SK-N-SH treated with all-trans-retinoic acid at 6 μM for 48 hours (cell line): Measurements from ENCODE around the gene USP40.

Source experiments
- ATAC-seq: fragments of 200-7000 bp; cut with Tn5 transposase; 3 replicates; pipeline ENCODE4 v1.9.1; 2020; ENCODE audit warnings: mild to moderate bottlenecking, moderate library complexity
- ARNTL ChIP-seq: fragments of 450-650 bp; formaldehyde crosslinking; IDR thresholded peaks from 2 replicates; pipeline ENCODE4 v1.5.0; 2020; ENCODE audit warnings: low read depth, mild to moderate bottlenecking, moderate library complexity, borderline replicate concordance
- BACH2 ChIP-seq: fragments of 250-450 bp; sonication (Bioruptor Pico); IDR thresholded peaks from 2 replicates; pipeline ENCODE4 v1.9.0; 2021; ENCODE audit warnings: mild to moderate bottlenecking, borderline replicate concordance
- CSDC2 ChIP-seq: fragments of 250-450 bp; sonication (Bioruptor Pico); IDR thresholded peaks from 2 replicates; pipeline ENCODE4 v1.5.0; 2020; ENCODE audit warnings: mild to moderate bottlenecking, moderate library complexity
- ESRRG ChIP-seq: fragments of 250-450 bp; sonication (Bioruptor Pico); IDR thresholded peaks from 2 replicates; pipeline ENCODE4 v1.6.1; 2021; ENCODE audit warnings: mild to moderate bottlenecking
- GLIS3 ChIP-seq: fragments of 250-450 bp; sonication (Bioruptor Pico); IDR thresholded peaks from 2 replicates; pipeline ENCODE4 v1.5.0; 2020; ENCODE audit warnings: mild to moderate bottlenecking, moderate library complexity
- ISL1 ChIP-seq: fragments of 250-450 bp; sonication (Bioruptor Pico); IDR thresholded peaks from 2 replicates; pipeline ENCODE4 v2.1.2; 2022; ENCODE audit warnings: mild to moderate bottlenecking, moderate library complexity
- OSR1 ChIP-seq: fragments of 250-450 bp; sonication (Bioruptor Pico); IDR thresholded peaks from 2 replicates; pipeline ENCODE4 v1.8.0; 2022; ENCODE audit warnings: moderate library complexity, mild to moderate bottlenecking, inconsistent platforms
- PPARA ChIP-seq: fragments of 250-450 bp; sonication (Bioruptor Pico); IDR thresholded peaks from 2 replicates; pipeline ENCODE4 v1.5.0; 2020; ENCODE audit warnings: mild to moderate bottlenecking, borderline replicate concordance
- RARB ChIP-seq: fragments of 250-450 bp; sonication (Bioruptor Pico); IDR thresholded peaks from 2 replicates; pipeline ENCODE4 v1.8.0; 2021; ENCODE audit warnings: mild to moderate bottlenecking, moderate library complexity
- SNAI2 ChIP-seq: fragments of 250-450 bp; sonication (Bioruptor Pico); IDR thresholded peaks from 2 replicates; pipeline ENCODE4 v1.5.0; 2020; ENCODE audit warnings: mild to moderate bottlenecking, moderate library complexity
- TCF4 ChIP-seq: fragments of 250-450 bp; sonication (Bioruptor Pico); IDR thresholded peaks from 2 replicates; pipeline ENCODE4 v1.8.0; 2021; ENCODE audit warnings: mild to moderate bottlenecking, moderate library complexity, borderline replicate concordance
- TOX ChIP-seq: fragments of 250-450 bp; sonication (Bioruptor Pico); IDR thresholded peaks from 2 replicates; pipeline ENCODE4 v1.8.0; 2021; ENCODE audit warnings: mild to moderate bottlenecking, moderate library complexity, borderline replicate concordance
- ZFP3 ChIP-seq: fragments of 250-450 bp; sonication (Bioruptor Pico); IDR thresholded peaks from 2 replicates; pipeline ENCODE4 v1.5.0; 2020; ENCODE audit warnings: mild to moderate bottlenecking, moderate library complexity
- ZFP30 ChIP-seq: fragments of 450-650 bp; formaldehyde crosslinking; IDR thresholded peaks from 2 replicates; pipeline ENCODE4 v1.5.0; 2022; ENCODE audit warnings: mild to moderate bottlenecking, moderate library complexity
- ZNF70 ChIP-seq: fragments of 450-650 bp; formaldehyde crosslinking; IDR thresholded peaks from 2 replicates; pipeline ENCODE4 v1.5.0; 2020; ENCODE audit warnings: mild to moderate bottlenecking, moderate library complexity
- ZNF8 ChIP-seq: fragments of 450-650 bp; formaldehyde crosslinking; IDR thresholded peaks from 2 replicates; pipeline ENCODE4 v1.5.0; 2020; ENCODE audit warnings: mild to moderate bottlenecking, moderate library complexity
- TF ChIP-seq, protein P1 (sequence below): fragments of 250-450 bp; sonication (Bioruptor Pico); IDR thresholded peaks from 2 replicates; pipeline ENCODE4 v1.5.1; 2021; ENCODE audit warnings: mild to moderate bottlenecking, moderate library complexity
- TF ChIP-seq, protein P2 (sequence below): fragments of 250-450 bp; sonication (Bioruptor Pico); IDR thresholded peaks from 2 replicates; pipeline ENCODE4 v1.5.0; 2020; ENCODE audit warnings: mild to moderate bottlenecking, moderate library complexity
- TF ChIP-seq, protein P3 (sequence below): fragments of 250-450 bp; sonication (Bioruptor Pico); IDR thresholded peaks from 2 replicates; pipeline ENCODE4 v1.8.0; 2020; ENCODE audit warnings: mild to moderate bottlenecking, moderate library complexity, borderline replicate concordance
- TF ChIP-seq, protein P4 (sequence below): fragments of 250-450 bp; sonication (Bioruptor Pico); IDR thresholded peaks from 2 replicates; pipeline ENCODE4 v1.5.1; 2020; ENCODE audit warnings: low read depth, mild to moderate bottlenecking, moderate library complexity

The USP40 gene

DNA sequence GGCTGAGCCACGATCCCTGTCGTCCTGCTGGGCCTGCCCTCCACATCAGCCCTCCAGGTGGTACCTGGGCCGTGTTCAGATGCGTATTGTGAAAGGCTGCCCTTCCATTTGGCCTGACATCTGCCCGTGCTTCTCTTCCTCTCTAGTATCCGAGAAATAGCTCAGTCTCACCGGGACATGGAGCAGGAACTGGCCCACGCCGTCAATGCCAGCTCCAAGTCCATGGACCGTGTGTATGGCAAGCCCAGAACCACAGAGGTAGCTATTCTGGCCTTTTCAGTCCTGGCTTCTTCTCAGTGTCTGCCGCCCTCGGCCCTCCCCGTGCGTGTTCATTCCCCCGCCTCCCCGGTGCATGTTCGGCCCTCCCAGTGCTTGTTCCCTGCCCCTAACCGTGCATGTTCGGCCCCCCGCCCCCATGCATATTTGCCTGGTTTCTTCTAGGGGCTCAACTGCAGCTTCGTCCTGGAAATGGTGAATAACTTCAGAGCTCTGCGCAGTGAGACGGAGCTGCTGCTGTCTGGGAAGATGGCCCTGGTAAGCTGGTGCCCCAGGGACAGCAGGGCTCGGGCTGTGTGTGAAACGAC is 104.3 kb downstream of the USP40 start:
- ATAC-seq = no peak
- TF ChIP-seq ESRRG (CRISPR knock-in tag) = no peak
- TF ChIP-seq RARB (CRISPR knock-in tag) = no peak

DNA sequence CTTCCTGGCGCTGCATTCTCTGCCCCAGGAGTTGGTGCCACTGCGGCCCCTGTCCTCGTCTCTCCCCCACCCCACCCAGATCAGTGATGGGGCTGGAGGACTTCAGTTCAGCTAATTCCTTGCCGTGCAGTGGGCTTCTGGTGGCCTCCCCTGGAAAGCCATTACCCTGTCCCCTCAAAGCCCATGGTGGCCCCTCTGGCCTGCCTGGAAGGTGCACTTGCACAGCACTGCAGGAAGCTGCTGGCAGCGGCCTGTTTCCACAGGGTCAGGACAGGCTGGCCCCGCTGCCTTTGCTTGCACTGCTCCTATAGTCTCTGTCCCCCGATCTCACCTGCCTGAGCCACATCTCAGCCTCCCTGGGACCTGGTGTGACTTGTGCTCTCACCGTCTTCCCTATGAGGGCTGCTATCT is 105.1 kb downstream of the USP40 start:
- TF ChIP-seq CSDC2 (no peak), ZNF8 (no peak), ZNF70 (CRISPR knock-in tag) (no peak), TOX (CRISPR knock-in tag) (no peak), ZFP3 (CRISPR knock-in tag) (no peak), TCF4 (CRISPR knock-in tag) (no peak)
- TF ChIP-seq, protein P1, sequence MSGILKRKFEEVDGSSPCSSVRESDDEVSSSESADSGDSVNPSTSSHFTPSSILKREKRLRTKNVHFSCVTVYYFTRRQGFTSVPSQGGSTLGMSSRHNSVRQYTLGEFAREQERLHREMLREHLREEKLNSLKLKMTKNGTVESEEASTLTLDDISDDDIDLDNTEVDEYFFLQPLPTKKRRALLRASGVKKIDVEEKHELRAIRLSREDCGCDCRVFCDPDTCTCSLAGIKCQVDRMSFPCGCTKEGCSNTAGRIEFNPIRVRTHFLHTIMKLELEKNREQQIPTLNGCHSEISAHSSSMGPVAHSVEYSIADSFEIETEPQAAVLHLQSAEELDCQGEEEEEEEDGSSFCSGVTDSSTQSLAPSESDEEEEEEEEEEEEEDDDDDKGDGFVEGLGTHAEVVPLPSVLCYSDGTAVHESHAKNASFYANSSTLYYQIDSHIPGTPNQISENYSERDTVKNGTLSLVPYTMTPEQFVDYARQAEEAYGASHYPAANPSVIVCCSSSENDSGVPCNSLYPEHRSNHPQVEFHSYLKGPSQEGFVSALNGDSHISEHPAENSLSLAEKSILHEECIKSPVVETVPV (CRISPR knock-in tag) = no peak
- ATAC-seq = no peak

DNA sequence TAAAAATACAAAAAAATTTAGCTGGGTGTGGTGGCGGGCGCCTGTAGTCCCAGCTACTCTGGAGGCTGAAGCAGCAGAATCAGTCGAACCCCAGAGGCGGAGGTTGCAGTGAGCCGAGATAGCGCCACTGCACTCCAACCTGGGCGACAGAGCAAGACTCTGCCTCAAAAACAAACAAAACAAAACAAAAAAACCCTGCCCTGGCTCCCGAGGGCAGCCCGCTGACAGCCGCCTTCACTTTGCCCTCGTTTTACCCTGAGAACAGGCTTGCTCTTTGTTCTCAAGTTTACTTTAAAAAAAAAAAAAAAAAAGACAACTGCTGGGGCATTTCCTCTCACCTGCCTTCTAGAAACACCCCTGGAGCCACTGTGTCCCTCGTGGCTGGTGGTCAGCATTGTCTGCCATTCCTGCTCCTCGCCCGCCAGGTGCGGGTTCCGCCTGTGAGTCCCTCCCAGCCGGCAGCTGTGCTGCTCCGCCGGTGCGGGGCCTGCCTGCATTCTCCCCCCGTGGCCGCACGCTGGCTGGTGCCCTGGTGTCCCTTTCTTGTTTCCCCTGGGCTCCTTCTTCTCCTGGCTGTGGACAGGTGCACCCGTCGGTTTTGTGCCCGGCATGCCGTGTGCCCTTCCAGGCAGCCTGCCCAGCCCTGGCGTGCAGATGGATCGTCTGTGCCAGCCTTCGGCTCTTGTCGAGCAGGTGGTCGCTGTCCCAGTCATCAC is 105.7 kb downstream of the USP40 start:
- no peak for ATAC-seq

DNA sequence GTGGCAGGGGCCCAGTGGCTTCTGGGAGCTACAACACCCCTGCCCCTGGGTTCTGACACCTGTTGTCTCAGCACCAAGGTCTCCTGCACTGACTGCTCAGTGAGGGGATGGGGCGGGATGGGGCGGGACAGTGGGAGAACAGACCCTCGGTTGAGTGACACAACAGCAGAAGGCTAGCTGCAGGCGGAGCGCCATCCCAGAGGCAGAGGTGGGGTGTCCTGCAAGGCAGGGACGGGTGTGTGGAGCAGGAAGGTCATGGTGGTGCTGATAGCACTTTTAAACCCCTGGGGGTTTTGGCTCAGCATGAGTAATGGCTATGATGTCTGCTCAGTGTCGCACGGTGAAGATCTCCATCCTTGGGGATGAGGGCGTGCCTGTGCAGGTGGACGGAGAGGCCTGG is 107.2 kb downstream of the USP40 start:
- no peak for TF ChIP-seq ZNF70 (CRISPR knock-in tag)
- no peak for TF ChIP-seq ESRRG (CRISPR knock-in tag)
- TF ChIP-seq ZNF8 = no peak
- TF ChIP-seq, protein P2, sequence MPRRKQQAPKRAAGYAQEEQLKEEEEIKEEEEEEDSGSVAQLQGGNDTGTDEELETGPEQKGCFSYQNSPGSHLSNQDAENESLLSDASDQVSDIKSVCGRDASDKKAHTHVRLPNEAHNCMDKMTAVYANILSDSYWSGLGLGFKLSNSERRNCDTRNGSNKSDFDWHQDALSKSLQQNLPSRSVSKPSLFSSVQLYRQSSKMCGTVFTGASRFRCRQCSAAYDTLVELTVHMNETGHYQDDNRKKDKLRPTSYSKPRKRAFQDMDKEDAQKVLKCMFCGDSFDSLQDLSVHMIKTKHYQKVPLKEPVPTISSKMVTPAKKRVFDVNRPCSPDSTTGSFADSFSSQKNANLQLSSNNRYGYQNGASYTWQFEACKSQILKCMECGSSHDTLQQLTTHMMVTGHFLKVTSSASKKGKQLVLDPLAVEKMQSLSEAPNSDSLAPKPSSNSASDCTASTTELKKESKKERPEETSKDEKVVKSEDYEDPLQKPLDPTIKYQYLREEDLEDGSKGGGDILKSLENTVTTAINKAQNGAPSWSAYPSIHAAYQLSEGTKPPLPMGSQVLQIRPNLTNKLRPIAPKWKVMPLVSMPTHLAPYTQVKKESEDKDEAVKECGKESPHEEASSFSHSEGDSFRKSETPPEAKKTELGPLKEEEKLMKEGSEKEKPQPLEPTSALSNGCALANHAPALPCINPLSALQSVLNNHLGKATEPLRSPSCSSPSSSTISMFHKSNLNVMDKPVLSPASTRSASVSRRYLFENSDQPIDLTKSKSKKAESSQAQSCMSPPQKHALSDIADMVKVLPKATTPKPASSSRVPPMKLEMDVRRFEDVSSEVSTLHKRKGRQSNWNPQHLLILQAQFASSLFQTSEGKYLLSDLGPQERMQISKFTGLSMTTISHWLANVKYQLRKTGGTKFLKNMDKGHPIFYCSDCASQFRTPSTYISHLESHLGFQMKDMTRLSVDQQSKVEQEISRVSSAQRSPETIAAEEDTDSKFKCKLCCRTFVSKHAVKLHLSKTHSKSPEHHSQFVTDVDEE (CRISPR knock-in tag) = no peak
- no peak for TF ChIP-seq TOX (CRISPR knock-in tag)
- TF ChIP-seq RARB (CRISPR knock-in tag) = no peak
- no peak for TF ChIP-seq BACH2
- TF ChIP-seq ISL1 = no peak
- TF ChIP-seq, protein P3, sequence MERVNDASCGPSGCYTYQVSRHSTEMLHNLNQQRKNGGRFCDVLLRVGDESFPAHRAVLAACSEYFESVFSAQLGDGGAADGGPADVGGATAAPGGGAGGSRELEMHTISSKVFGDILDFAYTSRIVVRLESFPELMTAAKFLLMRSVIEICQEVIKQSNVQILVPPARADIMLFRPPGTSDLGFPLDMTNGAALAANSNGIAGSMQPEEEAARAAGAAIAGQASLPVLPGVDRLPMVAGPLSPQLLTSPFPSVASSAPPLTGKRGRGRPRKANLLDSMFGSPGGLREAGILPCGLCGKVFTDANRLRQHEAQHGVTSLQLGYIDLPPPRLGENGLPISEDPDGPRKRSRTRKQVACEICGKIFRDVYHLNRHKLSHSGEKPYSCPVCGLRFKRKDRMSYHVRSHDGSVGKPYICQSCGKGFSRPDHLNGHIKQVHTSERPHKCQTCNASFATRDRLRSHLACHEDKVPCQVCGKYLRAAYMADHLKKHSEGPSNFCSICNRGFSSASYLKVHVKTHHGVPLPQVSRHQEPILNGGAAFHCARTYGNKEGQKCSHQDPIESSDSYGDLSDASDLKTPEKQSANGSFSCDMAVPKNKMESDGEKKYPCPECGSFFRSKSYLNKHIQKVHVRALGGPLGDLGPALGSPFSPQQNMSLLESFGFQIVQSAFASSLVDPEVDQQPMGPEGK (CRISPR knock-in tag) = no peak
- TF ChIP-seq CSDC2 = no peak
- TF ChIP-seq, protein P1 (CRISPR knock-in tag) = no peak
- no peak for TF ChIP-seq PPARA (CRISPR knock-in tag)
- TF ChIP-seq TCF4 (CRISPR knock-in tag) = no peak
- TF ChIP-seq, protein P4, sequence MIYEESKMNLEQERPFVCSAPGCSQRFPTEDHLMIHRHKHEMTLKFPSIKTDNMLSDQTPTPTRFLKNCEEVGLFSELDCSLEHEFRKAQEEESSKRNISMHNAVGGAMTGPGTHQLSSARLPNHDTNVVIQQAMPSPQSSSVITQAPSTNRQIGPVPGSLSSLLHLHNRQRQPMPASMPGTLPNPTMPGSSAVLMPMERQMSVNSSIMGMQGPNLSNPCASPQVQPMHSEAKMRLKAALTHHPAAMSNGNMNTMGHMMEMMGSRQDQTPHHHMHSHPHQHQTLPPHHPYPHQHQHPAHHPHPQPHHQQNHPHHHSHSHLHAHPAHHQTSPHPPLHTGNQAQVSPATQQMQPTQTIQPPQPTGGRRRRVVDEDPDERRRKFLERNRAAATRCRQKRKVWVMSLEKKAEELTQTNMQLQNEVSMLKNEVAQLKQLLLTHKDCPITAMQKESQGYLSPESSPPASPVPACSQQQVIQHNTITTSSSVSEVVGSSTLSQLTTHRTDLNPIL (CRISPR knock-in tag) = no peak
- no peak for TF ChIP-seq SNAI2 (CRISPR knock-in tag)
- no peak for TF ChIP-seq ARNTL
- TF ChIP-seq ZFP30 (CRISPR knock-in tag) = no peak
- no peak for TF ChIP-seq GLIS3 (CRISPR knock-in tag)
- no peak for TF ChIP-seq OSR1 (CRISPR knock-in tag)
- TF ChIP-seq, all 23 proteins: peak for 0
- ATAC-seq = no peak

More for the DNA sequence above, 105.7 kb downstream of the USP40 start:
- no peak for TF ChIP-seq ISL1
- TF ChIP-seq ZFP30 (CRISPR knock-in tag) = no peak
- TF ChIP-seq SNAI2 (CRISPR knock-in tag) = no peak
- no peak for TF ChIP-seq ARNTL
- TF ChIP-seq ZNF8 = no peak
- no peak for TF ChIP-seq ESRRG (CRISPR knock-in tag)
- no peak for TF ChIP-seq OSR1 (CRISPR knock-in tag)
- no peak for TF ChIP-seq ZNF70 (CRISPR knock-in tag)
- TF ChIP-seq BACH2 = no peak
